Psoas muscle (tissue), 8 donors: ENCODE measurements around the gene KRT75. TPM values are rescaled to one million over a fixed set of nuclear protein-coding genes. Genes with fewer than 3 reads are reported as not detected.

Experiments
- ATAC-seq, 4 donors: fragments of 200-7000 bp; cut with Tn5 transposase; one replicate each; pipeline ENCODE4 v1.9.1; 2020; ENCODE audit warnings: moderate library complexity in 3 of 4, mild to moderate bottlenecking in 2 of 4
- DNase-seq, 2 donors: peaks; one replicate each; pipeline ENCODE4 v3.0.0-alpha.2; 2020
- H3K27ac ChIP-seq: fragments of 200-600 bp; one replicate; pipeline ENCODE4 v1.8.0; 2022
- H3K27me3 ChIP-seq, 3 donors: fragments of 200-600 bp in 1 of 3; one replicate each; pipeline versions ENCODE4 v1.6.1 to v1.8.0; 2013 to 2022; ENCODE audit warnings: low read length in 2 of 3, mild to moderate bottlenecking in 2 of 3, moderate library complexity in 1 of 3; ENCODE audit not compliant: insufficient read depth in 3 of 3
- H3K36me3 ChIP-seq, 2 donors: fragments of 200-600 bp in 1 of 2; one replicate each; pipeline versions ENCODE4 v1.6.1 to v1.8.0; 2013 to 2022; ENCODE audit warnings: low read depth in 1 of 2, mild to moderate bottlenecking in 1 of 2, moderate library complexity in 1 of 2; ENCODE audit not compliant: insufficient read depth in 1 of 2
- H3K4me1 ChIP-seq: fragments of 200-600 bp; one replicate; pipeline ENCODE4 v1.8.0; 2022
- H3K4me3 ChIP-seq: fragments of 200-600 bp; one replicate; pipeline ENCODE4 v1.8.0; 2022; ENCODE audit warnings: mild to moderate bottlenecking
- H3K9me3 ChIP-seq: fragments of 200-600 bp; one replicate; pipeline ENCODE4 v1.8.0; 2022
- WGBS, 3 donors: extraction: QIAGEN DNeasy Blood & Tissue Kit; methylation state at CpG; one replicate each; pipeline versions ENCODE4 v1.1.6 to v1.1.7; 2013; 5-methylcytosine and 5-hydroxymethylcytosine counted together
- intact Hi-C, 2 donors: fragments of 100-400 bp; cut with DNase I; formaldehyde crosslinking; loops; one replicate each; pipeline versions ENCODE4 v1.11.0 to v1.14.2; 2022
- polyA plus RNA-seq, 3 donors: library from polyadenylated mRNA; stranded (reverse); fragments of 200-250 nt; gene quantifications; one replicate each; pipeline ENCODE4 v1.2.3, GENCODE V29; 2013
- total RNA-seq, 4 donors: library from RNA; stranded (reverse); fragmentation: NEBNext Ultra II Directional in 2 of 4; extraction: Animal tissue kit (Norgen Biotek cat#: 25700) in 2 of 4; gene quantifications; one replicate each; pipeline versions ENCODE4 v1.2.1 to v1.2.4, GENCODE V29; 2021 to 2023
- TF ChIP-seq, protein P1 (sequence below): fragments of 200-600 bp; IDR thresholded peaks from one replicate; pipeline ENCODE4 v1.8.0; 2022; ENCODE audit warnings: antibody characterized with exemption
- donor health status: healthy with polysubstance abuse.
- donor health status: DM: no; HTN: no; CAD: no; lungs with moderate emphysema.
- donor health status: Bipolar disorder and iron deficiency.
- donor health status: healthy.
- donor health status: DM: yes; HTN: yes; CAD: no.
- donor health status: DM: no; HTN: no; CAD: no.
- donor health status: DM: no; HTN: no; CAD: no.
- donor health status: DM: yes; HTN: yes; CAD: no.

Gene KRT75
- total and polyA plus RNA-seq, 7 donors, result not detected

DNA sequence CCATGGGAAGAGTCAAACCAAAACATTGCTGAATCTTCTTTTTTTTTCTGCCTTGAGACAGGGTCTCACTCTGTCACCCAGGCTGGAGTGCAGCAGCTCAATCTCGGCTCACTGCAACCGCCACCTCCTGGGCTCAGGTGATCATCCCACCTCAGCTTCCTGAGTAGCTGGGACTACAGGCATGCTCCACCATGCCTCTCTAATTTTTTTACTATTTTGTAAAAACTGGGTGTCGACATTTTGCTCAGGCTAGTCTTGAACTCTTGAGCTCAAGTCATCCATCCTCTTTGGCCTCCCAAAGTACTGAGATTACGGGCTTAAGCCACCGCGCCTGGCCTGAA is 1.5 kb upstream of the KRT75 start:
- DNase-seq (no peak), ATAC-seq (no peak)
- Histone ChIP-seq H3K4me1 (no peaks in the 10 kb centered on the region), H3K9me3 (no peaks in the 10 kb centered on the region), H3K27me3 (peaks cover 0 to 24% (median 1%) of the 10 kb centered on the region in 3 donors), H3K36me3 (no peaks in the 10 kb centered on the region), H3K4me3 (no peak overlapping the region), H3K27ac (no peak overlapping the region)
- intact Hi-C loops, result no loop called here
- TF ChIP-seq, protein P1, sequence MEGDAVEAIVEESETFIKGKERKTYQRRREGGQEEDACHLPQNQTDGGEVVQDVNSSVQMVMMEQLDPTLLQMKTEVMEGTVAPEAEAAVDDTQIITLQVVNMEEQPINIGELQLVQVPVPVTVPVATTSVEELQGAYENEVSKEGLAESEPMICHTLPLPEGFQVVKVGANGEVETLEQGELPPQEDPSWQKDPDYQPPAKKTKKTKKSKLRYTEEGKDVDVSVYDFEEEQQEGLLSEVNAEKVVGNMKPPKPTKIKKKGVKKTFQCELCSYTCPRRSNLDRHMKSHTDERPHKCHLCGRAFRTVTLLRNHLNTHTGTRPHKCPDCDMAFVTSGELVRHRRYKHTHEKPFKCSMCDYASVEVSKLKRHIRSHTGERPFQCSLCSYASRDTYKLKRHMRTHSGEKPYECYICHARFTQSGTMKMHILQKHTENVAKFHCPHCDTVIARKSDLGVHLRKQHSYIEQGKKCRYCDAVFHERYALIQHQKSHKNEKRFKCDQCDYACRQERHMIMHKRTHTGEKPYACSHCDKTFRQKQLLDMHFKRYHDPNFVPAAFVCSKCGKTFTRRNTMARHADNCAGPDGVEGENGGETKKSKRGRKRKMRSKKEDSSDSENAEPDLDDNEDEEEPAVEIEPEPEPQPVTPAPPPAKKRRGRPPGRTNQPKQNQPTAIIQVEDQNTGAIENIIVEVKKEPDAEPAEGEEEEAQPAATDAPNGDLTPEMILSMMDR, result no peak
- 70 to 85% (median 72%) methylated on average over 6 of the region's 6 CpGs for WGBS, 3 donors

DNA sequence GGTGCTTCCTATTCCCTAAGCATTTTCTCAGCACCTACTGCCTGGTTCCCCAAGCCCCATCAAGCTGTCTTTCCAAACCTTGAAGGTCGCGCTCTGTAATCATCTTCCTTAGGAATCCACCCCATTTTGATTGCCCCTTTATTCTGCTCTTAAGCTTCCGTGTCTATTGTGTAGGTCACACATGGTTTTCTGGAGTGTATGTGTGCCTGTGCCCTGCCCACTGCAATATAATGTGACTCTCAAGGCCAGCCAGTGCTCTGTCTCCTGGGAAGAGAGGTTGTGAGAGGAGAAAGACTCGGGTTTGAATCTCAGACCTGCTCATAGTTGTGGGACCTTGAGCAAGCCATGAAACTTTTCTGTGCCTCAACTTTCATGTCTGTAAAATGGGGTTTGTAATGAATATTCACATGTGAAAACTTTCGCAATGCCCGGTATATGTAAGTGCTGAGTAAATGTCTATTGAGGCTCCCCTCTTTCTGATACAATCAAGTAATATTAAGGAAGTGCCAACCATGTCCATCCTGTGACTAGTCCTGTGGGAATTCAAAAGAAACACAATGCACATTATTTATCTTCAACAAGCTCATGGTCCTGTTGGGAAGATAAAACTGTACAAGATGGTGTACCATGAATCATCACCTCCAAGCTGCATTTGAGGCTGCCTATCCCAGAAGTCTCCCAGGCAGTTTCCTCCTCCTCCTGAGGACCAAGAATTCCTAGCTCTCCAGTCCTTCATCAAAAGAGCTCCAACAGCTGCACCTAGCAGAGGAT is 774 bp upstream of the KRT75 start:
- no peak overlapping the region for H3K27ac ChIP-seq
- intact Hi-C loops, result no loop called here
- H3K27me3 ChIP-seq, result peaks cover 0 to 20% (median 2%) of the 10 kb centered on the region in 3 donors
- H3K4me3 ChIP-seq, result no peak overlapping the region
- no peaks in the 10 kb centered on the region for H3K36me3 ChIP-seq
- DNase-seq, result no peak
- H3K9me3 ChIP-seq, result no peaks in the 10 kb centered on the region
- TF ChIP-seq, protein P1, result no peak
- no peak for ATAC-seq
- 83 to 88% (median 85%) methylated on average over 6 of the region's 6 CpGs for WGBS, 3 donors
- H3K4me1 ChIP-seq, result no peaks in the 10 kb centered on the region

DNA sequence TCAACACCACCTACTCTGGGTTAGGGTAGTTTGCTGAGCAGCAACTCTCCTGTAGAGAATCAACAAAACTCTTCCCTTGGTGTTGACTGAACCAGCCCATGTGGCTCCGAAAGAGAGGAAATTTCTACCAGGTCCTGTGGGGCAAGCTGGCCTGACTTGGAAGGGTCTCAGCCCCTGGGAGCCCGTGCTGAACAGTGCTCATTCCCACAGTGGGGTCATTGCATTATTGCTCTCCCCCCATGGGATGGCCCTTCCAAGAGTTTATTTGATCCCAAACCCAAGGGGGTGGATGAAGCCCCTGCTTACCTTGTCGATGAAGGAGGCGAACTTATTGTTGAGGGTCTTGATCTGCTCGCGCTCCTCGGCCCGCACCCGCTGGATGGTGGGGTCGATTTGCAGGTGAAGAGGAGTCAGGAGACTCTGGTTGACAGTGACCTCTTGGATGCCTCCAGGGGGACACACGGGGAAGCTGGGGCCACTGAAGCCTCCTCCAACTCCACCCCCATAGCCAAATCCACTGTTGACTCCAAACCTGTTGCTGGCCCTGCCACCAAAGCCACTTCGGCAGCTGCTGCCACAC is 580 bp downstream of the KRT75 start:
- TF ChIP-seq, protein P1, result no peak
- no peaks in the 10 kb centered on the region for H3K4me1 ChIP-seq
- no peak for DNase-seq
- peaks cover 0 to 23% (median 2%) of the 10 kb centered on the region in 3 donors for H3K27me3 ChIP-seq
- H3K9me3 ChIP-seq, result no peaks in the 10 kb centered on the region
- 87 to 89% (median 88%) methylated on average over 12 of the region's 12 CpGs for WGBS, 3 donors
- no peaks in the 10 kb centered on the region for H3K36me3 ChIP-seq
- no peak for ATAC-seq
- no peak overlapping the region for H3K4me3 ChIP-seq
- no peak overlapping the region for H3K27ac ChIP-seq
- intact Hi-C loops, result no loop called here

DNA sequence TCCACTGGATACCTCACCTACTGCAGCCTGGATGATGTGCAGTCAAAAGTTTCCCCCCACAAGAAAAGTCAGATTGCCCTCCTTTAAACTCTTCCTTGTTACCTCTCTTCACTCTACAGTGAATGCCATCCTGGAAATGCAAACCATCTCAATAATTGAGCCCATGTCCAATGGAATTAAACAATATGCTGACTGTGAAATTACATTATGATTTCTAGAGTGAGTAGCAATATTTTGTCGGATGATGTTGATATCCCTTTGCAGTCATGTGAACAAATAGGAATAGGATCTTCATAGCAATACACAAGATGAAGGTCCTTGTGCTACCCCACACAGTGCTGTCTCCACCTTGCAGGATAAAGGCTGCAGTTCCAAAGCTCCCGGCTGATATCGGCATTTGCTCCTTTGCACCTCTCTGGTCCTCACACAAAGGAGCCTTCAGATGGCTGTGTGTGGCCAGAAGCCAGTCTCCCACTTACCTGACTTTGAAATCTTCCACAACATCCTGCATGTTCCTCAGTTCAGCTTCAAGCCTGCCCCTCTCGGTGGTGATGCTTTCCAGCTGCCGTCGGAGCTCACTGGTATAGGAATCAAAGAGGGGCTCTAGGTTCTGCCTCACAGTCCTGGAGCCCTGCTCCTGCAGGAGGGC is 1.5 kb downstream of the KRT75 start:
- Histone ChIP-seq H3K4me3 (no peak overlapping the region), H3K4me1 (no peaks in the 10 kb centered on the region), H3K27me3 (peaks cover 0 to 23% (median 2%) of the 10 kb centered on the region in 3 donors), H3K36me3 (no peaks in the 10 kb centered on the region), H3K9me3 (no peaks in the 10 kb centered on the region), H3K27ac (no peak overlapping the region)
- WGBS, 3 donors, result 74 to 81% (median 79%) methylated on average over 6 of the region's 6 CpGs
- intact Hi-C loops, result no loop called here
- no peak for DNase-seq
- ATAC-seq, result no peak
- TF ChIP-seq, protein P1, result no peak
